ENCODE measurements around the gene PRKN.

GRCh38 chr6:161526794-161527193 lies 1200.8 kb downstream of the PRKN start:
- TF ChIP-seq ZNF274 (IDR thresholded peaks at IDR 0.05; ENCODE audit: borderline replicate concordance, low read depth, low read length) (no peak), MAZ (CRISPR knock-in tag; conservative IDR thresholded peaks at IDR 0.05 in 1 of 2, IDR thresholded peaks at IDR 0.05 in 1 of 2) (no peak), TEAD4 (IDR thresholded peaks at IDR 0.05; ENCODE audit: low read length) (no peak), TEAD4 (CRISPR knock-in tag; IDR thresholded peaks at IDR 0.05; ENCODE audit: borderline replicate concordance) (no peak), ATF3 (IDR thresholded peaks at IDR 0.05) (no peak), ATF3 (CRISPR knock-in tag; conservative IDR thresholded peaks at IDR 0.05) (no peak), EZH2 (IDR thresholded peaks at IDR 0.05; ENCODE audit: borderline replicate concordance, low read depth, low read length) (no peak), CTCF (IDR thresholded peaks at IDR 0.05 in 2 of 3, conservative IDR thresholded peaks at IDR 0.05 in 1 of 3; ENCODE audit: insufficient read depth in 2 of 3, low read depth in 1 of 3, low read length in 3 of 3) (no peak), SETDB1 (IDR thresholded peaks at IDR 0.05; ENCODE audit: low read length) (no peak), RFX1 (IDR thresholded peaks at IDR 0.05) (no peak), BRF2 (IDR thresholded peaks at IDR 0.05; ENCODE audit: borderline replicate concordance, insufficient read depth, insufficient read length) (no peak)
